HG03159 (cell line): Measurements from ENCODE around the gene ELAPOR1.

Source experiments
- ATAC-seq: cut with Tn5 transposase; IDR thresholded peaks from one replicate; pipeline ENCODE4 v1.9.1; 2021; ENCODE audit warnings: mild to moderate bottlenecking, moderate library complexity; ENCODE audit not compliant: unreplicated experiment

ELAPOR1 gene

GRCh38 chr1:109094871-109095270, 19.0 kb upstream of the ELAPOR1 start:
- ATAC-seq: no peak

- ATAC-seq: no peak
Observed at GRCh38 chr1:109095631-109096030, 18.3 kb upstream of the ELAPOR1 start.

GRCh38 chr1:109096120-109096519, 17.8 kb upstream of the ELAPOR1 start:
- no peak for ATAC-seq

GRCh38 chr1:109099938-109100773, 13.8 kb upstream of the ELAPOR1 start:
- ATAC-seq: peak; percentile 93

GRCh38 chr1:109104364-109105151, 9.4 kb upstream of the ELAPOR1 start:
- no peak for ATAC-seq

- ATAC-seq: no peak
Observed at GRCh38 chr1:109105881-109106280, 8.0 kb upstream of the ELAPOR1 start.

GRCh38 chr1:109107785-109108184, 6.1 kb upstream of the ELAPOR1 start:
- no peak for ATAC-seq

GRCh38 chr1:109109906-109110305, 4.0 kb upstream of the ELAPOR1 start:
- ATAC-seq: no peak

GRCh38 chr1:109111386-109112055, 2.4 kb upstream of the ELAPOR1 start:
- ATAC-seq: no peak

GRCh38 chr1:109112056-109112651, 1.8 kb upstream of the ELAPOR1 start:
- no peak for ATAC-seq

GRCh38 chr1:109112652-109113285, 1.1 kb upstream of the ELAPOR1 start:
- ATAC-seq: peak; percentile 59

GRCh38 chr1:109114342-109114674, 393 bp downstream of the ELAPOR1 start:
- ATAC-seq: no peak

- ATAC-seq: no peak
Observed at GRCh38 chr1:109115685-109116084, 1.8 kb downstream of the ELAPOR1 start.

- ATAC-seq: no peak
Observed at GRCh38 chr1:109116286-109116685, 2.4 kb downstream of the ELAPOR1 start.

- no peak for ATAC-seq
Observed at GRCh38 chr1:109118089-109118488, 4.2 kb downstream of the ELAPOR1 start.

- ATAC-seq: no peak
Observed at GRCh38 chr1:109120356-109120755, 6.4 kb downstream of the ELAPOR1 start.

GRCh38 chr1:109131059-109131458, 17.1 kb downstream of the ELAPOR1 start:
- ATAC-seq: no peak

- ATAC-seq: no peak
Observed at GRCh38 chr1:109131800-109132199, 17.9 kb downstream of the ELAPOR1 start.

GRCh38 chr1:109133002-109133706, 19.2 kb downstream of the ELAPOR1 start:
- ATAC-seq: no peak

GRCh38 chr1:109133815-109134214, 19.9 kb downstream of the ELAPOR1 start:
- no peak for ATAC-seq
